Measurements from ENCODE around the gene AIP.

The AIP gene

GRCh38 chr11:67520856-67521824, 38.3 kb downstream of the AIP start:
- TF ChIP-seq CTCF (conservative IDR thresholded peaks at IDR 0.05; ENCODE audit: low read length) = no peak

GRCh38 chr11:67521924-67522323, 39.1 kb downstream of the AIP start:
- TF ChIP-seq CTCF (conservative IDR thresholded peaks at IDR 0.05; ENCODE audit: low read length) = no peak
- H3K4me3 ChIP-seq (ENCODE audit: low read length) = no peak overlapping the region
- DNase-seq (ENCODE audit: low read depth) = no peak

More at GRCh38 chr11:67520856-67521824, 38.3 kb downstream of the AIP start:
- DNase-seq (ENCODE audit: low read depth) = no peak
- H3K4me3 ChIP-seq (ENCODE audit: low read length) = no peak overlapping the region

GRCh38 chr11:67522338-67522737, 39.5 kb downstream of the AIP start:
- no peak for TF ChIP-seq CTCF (conservative IDR thresholded peaks at IDR 0.05; ENCODE audit: low read length)
- no peak overlapping the region for H3K4me3 ChIP-seq (ENCODE audit: low read length)
- DNase-seq (ENCODE audit: low read depth) = no peak

GRCh38 chr11:67522844-67523555, 40.2 kb downstream of the AIP start, which contains the start of gene CABP2:
TSS of gene CABP2 (minus strand) at chr11:67523446. CDS start at chr11:67523326, 120 bp downstream.
- DNase-seq (ENCODE audit: low read depth) = no peak
- TF ChIP-seq CTCF (conservative IDR thresholded peaks at IDR 0.05; ENCODE audit: low read length) = no peak
- no peak within 1 kb of the TSS for H3K4me3 ChIP-seq (ENCODE audit: low read length)

GRCh38 chr11:67523556-67524479, 41.0 kb downstream of the AIP start:
- no peak overlapping the region for H3K4me3 ChIP-seq (ENCODE audit: low read length)
- DNase-seq (ENCODE audit: low read depth) = no peak
- TF ChIP-seq CTCF (conservative IDR thresholded peaks at IDR 0.05; ENCODE audit: low read length) = no peak

GRCh38 chr11:67524480-67524808, 41.6 kb downstream of the AIP start:
- no peak overlapping the region for H3K4me3 ChIP-seq (ENCODE audit: low read length)
- DNase-seq (ENCODE audit: low read depth) = no peak
- TF ChIP-seq CTCF (conservative IDR thresholded peaks at IDR 0.05; ENCODE audit: low read length) = no peak
